Inferior parietal cortex (tissue), 1 donor: ENCODE results near the gene WASF3.

Experiments
- DNase-seq: peaks from one replicate; pipeline ENCODE4 v3.0.0-alpha.2; 2016; ENCODE audit errors: extremely low spot score

The WASF3 gene

DNA sequence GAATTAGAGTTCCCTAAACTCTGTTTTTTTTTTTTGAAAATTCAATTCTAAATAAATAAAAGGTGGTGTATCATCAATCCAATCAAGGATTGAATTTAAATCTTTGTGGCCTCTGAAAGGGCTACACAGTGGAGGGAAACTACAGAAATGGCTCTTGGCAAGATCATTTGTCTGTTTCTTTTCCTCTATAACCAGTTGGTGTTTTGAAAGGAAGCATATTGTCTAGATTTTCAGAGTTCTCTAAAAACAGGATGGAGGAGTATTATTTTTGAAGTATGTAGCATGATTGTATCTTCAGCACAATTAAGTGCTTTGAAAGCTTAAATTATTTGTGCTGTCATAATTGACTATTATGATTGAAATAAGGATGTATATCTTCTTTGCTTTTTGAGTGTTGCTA lies 29.8 kb downstream of the WASF3 start:
- no peak for DNase-seq

DNA sequence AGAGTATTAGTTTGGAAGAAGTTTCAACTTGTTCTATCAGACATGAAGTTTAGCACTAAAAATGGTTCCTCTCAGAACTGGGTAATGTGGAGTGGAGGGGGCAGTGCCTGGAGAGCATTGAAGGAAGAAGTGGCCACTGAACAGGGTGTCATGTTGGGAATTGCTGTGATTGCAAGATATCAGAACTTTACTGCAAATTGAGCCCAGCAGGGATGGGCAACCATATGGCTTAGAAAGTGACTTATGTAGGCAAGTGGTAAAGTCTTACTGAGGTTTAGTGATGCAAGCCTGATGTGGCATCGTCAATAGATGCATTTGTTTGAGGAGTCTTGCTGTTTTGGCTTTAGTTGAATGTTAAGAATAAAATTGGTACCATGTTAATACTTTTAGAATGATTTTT lies 31.7 kb downstream of the WASF3 start:
- DNase-seq, result no peak

GRCh38 chr13:26589754-26590153 lies 32.3 kb downstream of the WASF3 start:
- no peak for DNase-seq

DNA sequence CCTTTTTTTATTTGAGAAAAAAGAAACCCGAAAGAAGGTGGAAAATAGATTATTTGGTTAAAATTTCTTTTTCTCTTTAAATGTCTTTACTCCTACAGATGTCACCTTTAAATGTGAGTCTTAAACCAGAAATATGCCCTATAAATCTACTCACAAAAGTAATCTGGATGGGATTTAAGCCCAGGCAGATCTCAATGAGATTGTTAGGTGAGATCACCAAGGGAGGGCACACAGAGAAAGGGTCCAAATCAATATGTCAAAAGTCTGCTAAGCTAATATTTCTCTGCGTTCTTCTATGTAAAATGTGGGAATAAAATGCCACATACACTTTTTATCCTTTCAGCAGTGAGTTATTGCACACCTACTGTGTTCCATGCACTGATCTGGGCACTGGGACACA lies 32.9 kb downstream of the WASF3 start:
- no peak for DNase-seq

DNA sequence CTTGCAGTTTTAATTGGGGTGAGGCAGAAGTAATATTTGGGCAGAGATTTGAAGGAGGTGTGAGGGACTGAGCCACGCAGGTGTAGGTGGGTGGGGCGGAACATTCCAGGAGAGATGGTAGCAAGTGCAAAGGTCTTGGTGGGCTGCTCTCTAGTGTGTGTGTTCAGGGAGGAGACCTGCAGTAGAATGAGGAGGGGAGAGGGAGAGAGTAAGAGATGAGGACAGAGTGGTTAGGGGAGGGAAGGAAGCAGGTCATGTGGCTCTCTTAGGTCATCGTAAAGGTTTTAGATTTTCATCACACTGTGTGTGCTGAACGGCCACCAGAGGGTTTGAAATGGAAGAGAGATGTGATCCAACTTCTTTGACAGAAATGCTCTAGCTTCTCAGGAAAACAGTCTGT lies 33.5 kb downstream of the WASF3 start:
- no peak for DNase-seq

GRCh38 chr13:26591672-26592071 lies 34.2 kb downstream of the WASF3 start:
- no peak for DNase-seq

DNA sequence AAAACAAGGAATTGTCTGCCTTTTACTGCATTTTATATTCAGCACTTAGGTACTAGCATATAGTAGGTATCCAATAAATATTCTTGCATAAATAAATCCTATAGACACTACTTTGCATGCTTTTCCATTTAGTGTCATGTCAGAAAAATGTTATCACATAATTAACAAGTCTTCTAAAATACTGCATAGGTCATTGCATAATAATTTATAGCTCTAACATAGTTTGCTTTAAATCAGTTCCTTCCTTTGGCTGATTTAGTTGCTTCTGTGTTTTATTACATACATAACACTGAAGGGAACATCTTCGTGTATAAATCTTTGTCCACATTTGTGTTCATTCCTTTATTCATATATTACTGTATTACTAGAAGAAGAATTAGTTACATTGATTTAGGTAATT lies 36.2 kb downstream of the WASF3 start:
- no peak for DNase-seq

DNA sequence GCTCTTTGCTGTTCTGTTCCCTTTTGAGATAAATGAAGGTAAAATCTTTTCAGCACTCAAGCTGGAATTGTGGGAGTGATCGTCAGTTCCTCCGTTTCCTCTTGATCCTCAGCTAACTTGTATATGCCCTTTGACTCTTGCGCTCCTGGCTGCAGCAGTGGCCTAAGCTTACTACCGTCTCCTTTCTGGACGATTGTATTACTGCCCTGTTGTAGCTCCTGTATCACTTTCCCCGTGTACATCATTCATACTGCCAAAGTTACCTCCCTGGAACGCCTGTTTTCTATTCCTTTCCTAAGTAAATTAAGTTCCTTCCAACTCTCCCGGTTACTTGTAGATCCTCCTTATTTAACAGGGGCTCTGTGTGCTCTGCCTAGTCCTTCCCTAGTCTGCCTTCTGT lies 36.9 kb downstream of the WASF3 start:
- no peak for DNase-seq

GRCh38 chr13:26596458-26596857 lies 39.0 kb downstream of the WASF3 start:
- DNase-seq, result no peak

- DNase-seq, result no peak
Measured at GRCh38 chr13:26599403-26599802, 41.9 kb downstream of the WASF3 start.

GRCh38 chr13:26599860-26600259 lies 42.4 kb downstream of the WASF3 start:
- no peak for DNase-seq

- DNase-seq, result no peak
Measured at GRCh38 chr13:26600343-26600742, 42.9 kb downstream of the WASF3 start.

- no peak for DNase-seq
Measured at GRCh38 chr13:26601669-26602068, 44.2 kb downstream of the WASF3 start.

DNA sequence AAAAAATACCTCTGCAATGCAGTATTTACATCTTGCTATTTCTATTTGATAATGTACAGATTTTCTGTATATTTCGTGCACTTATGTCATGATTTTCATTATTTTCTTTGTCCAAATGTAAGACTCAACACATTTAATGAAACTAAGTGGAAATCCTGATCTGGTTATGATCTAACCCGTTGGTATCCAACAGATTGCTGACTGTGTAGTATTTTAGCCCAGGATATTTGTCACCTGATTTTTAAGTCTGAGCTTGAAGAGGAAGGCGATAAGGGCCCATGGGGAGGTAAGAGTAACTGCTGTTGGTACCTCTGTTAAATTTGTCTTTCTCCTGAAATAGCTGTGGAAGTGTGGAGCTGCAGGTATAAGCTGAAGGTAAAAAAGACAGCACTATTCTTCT lies 45.3 kb downstream of the WASF3 start:
- no peak for DNase-seq

DNA sequence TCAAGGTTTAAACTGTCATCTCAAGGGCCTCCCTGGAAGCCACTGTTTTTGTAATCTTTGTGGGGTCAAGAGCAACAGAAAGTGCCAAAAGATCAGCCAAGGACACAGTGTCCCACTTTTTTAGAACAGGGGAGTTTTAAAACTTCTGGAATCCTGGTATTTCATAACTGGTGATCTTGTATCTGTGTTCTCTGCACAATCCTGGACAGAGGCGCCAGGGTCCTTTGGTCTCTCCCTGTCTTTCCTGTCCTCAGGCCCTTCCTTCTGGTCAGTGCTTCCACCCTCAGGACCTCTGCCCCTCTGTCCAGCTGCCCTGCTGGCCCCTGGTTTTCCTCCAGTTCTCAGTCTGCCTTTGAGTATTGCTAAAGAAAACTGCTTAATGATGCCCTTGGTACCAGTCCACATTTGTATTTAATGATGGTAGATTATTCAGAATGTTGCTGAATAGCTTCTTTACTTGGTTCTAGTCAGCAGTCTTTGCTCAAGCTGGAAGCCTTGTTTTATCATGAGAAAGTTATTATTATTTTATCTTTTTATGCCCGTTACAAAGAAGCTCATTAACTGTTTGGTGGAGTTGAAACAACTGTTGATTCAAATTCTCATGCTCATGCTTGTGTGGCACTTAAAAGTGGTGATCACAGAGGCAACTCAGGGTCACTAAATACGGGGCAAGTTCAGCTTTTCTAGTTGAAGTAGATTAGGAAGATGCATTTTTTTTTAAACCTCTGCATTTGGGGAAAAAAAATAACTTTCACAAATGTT lies 47.5 kb downstream of the WASF3 start:
- no peak for DNase-seq

DNA sequence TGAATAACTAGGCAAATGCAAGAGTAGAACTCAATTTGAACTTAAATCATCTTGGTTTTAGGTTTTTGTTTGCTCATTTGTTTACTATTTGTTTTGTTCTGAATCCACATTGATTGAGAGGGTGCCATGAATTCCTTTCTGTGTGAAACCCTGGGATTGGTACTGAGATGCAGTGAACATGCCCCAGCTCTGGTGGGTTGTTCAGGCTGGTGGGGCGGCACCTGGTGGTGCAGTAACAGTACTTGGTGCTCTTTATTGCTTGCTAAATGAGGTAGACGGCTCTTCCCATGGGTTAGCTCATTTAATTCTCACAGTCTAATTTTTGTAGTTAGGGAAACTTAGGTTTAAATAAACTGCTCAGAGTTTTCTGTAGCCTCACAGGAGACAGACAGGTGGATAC lies 48.4 kb downstream of the WASF3 start:
- DNase-seq, result no peak

DNA sequence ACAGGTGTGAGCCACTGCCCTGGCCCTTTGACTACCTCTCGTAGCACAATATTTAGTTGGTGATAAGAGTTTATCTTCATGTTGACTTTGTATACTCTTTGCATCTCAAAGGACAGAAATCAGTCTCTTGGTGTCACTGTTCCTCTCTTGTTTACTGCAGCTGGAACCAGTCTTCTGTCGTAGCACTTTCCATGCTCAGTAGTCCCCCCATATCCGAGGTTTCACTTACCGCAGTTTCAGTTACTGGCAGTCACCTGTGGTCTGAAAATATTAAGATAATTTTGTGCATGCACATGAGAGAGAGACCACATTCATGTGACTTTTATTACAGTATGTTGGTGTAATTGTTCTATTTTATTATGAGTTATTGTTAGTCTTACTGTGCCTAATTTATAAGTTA lies 49.1 kb downstream of the WASF3 start:
- no peak for DNase-seq

DNA sequence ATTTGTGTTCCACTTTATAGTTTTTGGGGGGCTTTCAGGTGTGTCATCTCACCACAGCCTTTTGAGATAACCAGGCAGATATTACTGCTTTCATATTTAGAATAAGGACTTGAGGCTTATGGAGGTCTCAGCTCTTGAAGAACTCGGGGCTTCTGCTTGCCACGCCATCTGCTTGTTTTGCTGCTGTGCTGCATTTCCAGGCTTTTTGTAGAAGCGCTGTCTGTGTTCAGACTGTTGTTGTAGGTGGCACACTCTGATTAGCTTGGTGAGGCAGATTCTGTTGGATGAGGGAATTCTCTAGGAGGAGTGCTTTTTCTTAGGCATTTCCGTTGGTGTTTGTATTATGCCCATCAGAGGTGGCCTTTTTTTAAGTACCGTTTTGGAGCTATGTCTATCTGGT lies 57.2 kb downstream of the WASF3 start:
- DNase-seq, result no peak

DNA sequence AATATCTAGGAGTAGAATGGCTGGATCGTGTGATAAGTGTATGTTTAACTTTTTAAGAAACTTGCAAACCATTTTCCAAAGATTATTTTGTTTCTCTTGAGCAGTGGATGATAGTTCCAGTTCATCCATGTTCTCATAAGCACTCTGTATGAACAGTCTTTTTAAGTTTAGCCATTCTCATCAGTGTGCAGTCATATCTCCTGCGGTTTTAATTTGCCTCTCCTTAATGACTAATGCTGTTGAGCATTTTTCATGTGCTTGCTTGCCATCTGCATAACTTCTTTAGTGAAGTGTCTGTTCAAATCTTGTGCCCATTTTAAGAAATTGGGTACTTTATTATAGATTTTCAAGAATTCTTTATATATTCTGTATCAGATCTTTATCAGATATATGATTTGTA lies 58.6 kb downstream of the WASF3 start:
- no peak for DNase-seq

GRCh38 chr13:26618726-26619125 lies 61.2 kb downstream of the WASF3 start:
- no peak for DNase-seq

- DNase-seq, result no peak
Measured at GRCh38 chr13:26619358-26619757, 61.9 kb downstream of the WASF3 start.

GRCh38 chr13:26621731-26622401 lies 64.4 kb downstream of the WASF3 start:
- DNase-seq, result no peak

- DNase-seq, result no peak
Measured at GRCh38 chr13:26623125-26623524, 65.6 kb downstream of the WASF3 start.

DNA sequence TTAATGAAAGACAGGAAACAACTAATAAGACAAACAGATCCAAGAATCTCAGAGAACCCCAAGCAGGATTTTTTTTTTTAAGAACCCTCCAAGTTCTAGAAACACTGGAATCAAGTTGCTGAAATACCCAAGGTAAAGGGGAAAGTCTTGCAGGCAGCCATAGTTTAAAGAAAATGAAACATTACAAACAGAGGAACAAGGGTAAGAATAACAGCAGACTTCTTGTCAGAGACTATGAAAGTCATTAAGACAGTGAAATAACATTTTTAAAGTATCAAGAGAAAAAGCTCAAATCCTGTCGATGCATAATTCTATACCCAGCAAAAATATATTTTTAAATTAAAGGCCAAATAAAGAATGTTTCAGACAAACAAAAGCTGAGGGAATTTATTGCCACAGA lies 67.1 kb downstream of the WASF3 start:
- DNase-seq, result no peak
